HG02938 (cell line): ENCODE data around the gene SH2D5.
"Not testable (repeated sequence)": the region's sequence is repeated elsewhere in the genome, so short reads cannot be mapped to it uniquely, and the experiment has no call there.

Experiments used
- ATAC-seq: cut with Tn5 transposase; IDR thresholded peaks from one replicate; pipeline ENCODE4 v1.9.1; 2021; ENCODE audit warnings: mild to moderate bottlenecking, moderate library complexity; ENCODE audit not compliant: unreplicated experiment

The SH2D5 gene

DNA sequence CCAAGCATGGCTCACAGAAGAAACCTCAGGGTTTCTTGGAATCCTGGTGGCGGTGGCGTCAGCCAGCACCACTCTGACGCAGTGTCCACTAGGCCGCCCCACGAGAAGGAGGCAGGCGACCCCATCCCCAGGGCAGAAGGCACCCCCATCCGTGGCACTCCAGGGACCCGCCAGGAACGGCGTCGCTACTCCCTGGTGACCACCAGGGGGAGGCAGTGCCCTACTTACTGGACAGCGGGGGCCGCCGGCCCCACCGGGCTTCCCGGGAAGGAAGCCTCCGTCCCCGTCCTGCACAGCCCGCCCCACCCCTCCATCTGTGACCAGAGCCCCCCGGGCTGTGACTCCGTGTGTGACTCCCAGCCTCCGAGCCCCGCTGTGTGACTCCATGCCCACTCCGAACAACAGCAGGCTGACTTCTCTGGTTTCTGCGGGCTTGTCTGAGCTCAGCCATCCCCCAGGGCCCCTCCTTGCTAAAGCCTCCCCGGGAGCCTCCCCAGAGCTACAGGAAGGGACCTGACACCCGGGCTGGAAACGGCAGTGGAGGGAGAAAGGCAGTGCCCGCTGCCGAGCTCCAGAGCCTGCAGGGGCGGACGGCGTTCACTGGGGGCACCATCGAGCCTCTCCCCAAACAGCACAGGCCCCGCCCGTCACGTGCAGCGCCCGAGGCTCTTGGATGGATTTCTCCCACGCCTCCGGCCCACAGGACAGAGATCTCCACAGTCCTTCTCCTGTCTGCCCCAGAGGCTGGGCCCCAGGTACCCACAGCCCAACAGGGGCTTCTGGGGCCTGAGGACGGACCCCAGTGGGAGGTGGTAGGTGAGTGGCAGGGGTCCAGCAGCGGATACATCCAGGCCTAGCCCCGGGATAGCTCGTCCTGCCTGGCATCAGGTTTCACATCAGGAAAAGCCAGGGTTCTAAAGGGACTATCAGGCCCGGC lies 35.8 kb downstream of the SH2D5 start:
- ATAC-seq, result peak; percentile 62

DNA sequence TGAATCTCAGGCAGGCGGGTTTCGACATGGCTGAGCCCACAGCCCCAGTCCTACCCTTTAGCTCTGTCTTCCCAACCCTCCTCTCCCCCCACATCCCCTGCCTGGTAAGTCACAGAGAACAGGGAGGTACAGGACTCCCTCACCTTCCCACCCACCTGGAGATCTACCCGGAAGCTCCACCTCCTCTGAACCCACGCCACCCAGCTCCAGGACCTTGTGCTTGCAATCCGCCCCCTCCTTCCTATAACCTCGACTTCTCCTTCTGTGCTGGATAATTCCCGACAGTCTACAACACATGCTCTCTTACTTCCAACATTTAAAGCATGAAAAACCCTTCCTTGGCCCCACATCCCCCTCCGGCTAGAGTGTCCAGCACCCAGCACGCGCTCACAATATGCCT lies 37.0 kb downstream of the SH2D5 start:
- ATAC-seq, result no peak

GRCh38 chr1:20693623-20694022 lies 38.9 kb downstream of the SH2D5 start:
- ATAC-seq, result no peak

DNA sequence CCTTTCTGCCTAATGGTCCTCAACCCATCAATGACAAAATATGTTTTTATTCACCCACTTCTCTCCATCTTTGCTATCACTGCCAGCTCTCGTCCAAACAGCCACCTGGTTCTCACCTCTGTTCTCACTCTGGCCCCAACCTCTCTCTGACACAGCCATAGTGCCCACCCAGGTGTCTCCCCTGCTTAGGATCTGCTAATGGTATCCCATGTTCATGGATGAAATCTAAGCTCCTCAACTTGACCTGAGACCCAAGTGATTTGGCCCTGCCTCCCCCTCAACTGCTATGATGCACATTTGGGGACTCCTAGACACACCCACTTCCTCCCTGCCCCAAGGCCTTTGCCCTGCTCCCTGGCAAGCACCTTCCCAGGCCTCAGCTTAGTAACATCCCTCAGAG lies 40.6 kb downstream of the SH2D5 start:
- ATAC-seq, result no peak

DNA sequence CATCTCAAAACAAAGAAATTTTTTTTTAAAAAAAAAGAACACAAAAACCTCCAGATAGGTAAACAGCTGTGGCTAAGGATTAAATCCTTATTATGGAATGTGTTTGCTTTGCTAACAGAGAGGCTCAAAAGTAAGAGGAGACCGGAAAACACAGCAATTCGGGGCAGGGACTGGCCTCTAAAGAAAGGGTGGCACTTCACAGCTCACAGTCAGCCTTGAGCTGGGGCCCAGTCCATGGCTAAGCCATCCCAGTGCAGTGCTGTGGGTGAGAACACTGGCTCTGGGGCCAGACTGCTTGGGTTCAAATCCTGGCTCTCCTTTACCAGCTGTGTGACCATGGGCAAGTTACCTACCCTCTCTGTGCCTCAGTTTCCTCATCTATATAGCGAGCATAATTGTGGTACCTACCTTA lies 42.9 kb downstream of the SH2D5 start:
- no peak for ATAC-seq

DNA sequence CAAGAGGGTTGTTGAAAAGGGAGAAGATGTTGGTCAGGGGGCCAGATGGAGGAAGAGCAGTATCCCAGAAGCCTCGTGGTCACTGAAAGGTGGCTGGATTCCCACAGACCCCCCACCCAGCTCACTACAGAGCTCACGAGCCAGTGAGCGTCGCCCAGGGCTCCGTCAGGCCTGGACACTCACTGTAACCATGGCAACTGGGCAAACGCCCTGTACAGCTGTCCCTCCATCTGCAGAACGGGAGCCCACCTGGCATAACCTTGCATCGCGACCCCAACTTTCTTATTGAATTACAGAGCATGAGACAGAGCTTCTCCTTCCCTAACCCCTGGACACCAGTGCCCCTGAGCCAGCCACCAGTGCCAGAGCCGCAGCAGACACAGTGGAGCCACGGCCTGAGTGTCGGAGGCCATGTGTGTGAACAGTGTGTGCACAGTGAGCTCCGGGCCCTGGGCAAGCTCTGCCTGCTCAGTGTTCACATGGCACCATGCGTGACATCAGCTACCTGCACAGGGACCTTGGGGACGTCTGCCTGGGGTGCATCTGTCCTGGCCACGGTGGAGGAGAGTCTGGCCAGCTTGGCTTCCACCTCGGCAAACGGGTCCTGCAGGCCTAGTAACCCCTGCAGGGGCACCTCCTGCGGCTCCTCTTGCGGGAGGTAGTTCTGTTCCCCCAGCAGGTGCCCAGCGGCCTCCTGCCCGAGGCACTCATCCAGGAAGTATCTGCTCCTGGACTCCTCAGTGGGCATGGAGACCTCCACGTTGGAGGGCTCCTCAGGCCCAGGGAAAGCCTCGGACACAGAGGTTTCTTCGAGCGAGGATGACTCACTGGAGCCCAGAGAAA lies 45.4 kb downstream of the SH2D5 start:
- no peak for ATAC-seq

GRCh38 chr1:20685741-20686140 lies 46.8 kb downstream of the SH2D5 start:
- ATAC-seq, result no peak

DNA sequence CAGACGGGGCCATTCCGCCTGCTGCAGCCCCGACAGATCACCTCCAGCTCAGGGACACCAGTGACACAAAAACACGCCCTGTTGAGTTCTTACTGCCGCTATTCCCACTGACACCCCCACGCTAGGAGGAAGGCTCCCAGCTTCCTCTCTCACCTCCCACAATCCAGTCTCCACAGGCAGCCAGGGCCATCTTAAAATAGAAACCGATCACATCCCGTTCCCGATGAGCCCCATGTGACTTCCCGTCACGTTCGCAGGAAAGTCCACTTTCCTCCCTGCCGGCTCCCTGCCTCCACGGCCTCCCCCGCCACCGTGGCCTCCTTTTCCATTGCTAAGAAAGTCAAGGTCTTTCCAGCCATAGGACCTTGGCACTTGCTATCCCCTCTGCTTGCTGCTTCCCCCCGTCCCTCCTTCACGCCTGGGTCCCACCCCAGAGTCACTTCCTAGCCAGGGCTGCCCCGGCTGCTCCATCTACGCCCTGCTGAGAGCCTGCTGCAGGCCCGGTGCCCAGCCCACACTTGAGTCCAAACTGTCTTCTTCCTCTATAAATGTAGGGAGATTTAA lies 47.3 kb downstream of the SH2D5 start:
- no peak for ATAC-seq

DNA sequence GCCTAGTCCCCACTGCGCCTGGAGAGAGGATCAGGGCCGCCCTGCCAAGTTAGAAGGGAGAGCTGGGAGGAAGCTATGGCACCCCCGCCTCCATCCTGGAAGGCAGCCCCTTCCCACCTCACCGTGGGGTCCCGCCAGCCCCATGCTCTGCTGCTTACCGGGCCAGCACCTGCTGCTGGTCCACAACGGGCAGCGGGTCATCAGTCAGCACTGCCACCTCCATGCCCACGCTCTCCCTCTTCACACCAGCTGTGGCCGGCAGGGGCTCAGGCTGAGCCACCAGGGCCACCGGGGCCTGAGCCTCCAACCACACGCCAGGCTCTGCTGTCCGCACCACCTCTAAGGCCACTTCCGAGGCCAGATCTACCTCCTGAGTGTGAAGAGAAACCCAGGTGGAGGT lies 47.9 kb downstream of the SH2D5 start:
- no peak for ATAC-seq

GRCh38 chr1:20684050-20684620 lies 48.4 kb downstream of the SH2D5 start:
- ATAC-seq, result no peak

GRCh38 chr1:20683614-20684013 lies 48.9 kb downstream of the SH2D5 start:
- ATAC-seq, result no peak

GRCh38 chr1:20682571-20683236 lies 49.8 kb downstream of the SH2D5 start:
- ATAC-seq, result no peak

DNA sequence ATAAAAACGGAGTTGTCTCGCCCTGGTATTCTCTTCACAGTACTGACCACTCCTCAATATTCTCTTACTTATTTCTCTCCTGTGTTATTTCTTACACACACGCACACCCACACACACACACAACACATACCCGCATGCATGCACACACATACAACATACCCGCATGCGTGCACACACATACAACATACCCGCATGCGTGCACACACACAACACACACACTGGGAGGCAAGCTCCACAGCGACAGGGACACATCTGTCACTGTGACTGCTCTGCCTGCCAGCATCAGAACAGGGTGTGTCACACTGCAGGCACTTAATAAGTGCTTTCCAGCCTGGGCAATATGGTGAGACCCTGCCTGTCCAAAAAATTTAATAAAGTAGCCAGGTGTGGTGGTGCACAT lies 50.5 kb downstream of the SH2D5 start:
- no peak for ATAC-seq

DNA sequence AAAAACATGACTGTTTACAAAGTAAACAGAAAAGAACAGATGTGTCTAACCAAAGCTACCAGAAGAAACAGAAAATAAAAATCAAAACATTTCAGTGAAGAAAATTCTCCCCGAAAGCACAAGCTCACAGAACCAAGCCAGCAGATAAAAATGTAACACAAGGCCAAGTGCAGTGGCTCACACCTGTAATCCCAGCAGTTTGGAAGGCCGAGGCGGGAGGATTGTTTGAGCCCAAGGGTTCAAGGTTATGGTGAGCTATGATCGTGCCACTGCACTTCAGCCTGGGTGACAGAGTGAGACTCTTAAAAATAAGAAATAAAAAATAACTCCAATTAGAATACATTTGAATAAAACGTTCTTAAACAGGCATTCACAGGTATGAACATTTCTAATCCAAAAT lies 52.2 kb downstream of the SH2D5 start:
- ATAC-seq, result no peak

DNA sequence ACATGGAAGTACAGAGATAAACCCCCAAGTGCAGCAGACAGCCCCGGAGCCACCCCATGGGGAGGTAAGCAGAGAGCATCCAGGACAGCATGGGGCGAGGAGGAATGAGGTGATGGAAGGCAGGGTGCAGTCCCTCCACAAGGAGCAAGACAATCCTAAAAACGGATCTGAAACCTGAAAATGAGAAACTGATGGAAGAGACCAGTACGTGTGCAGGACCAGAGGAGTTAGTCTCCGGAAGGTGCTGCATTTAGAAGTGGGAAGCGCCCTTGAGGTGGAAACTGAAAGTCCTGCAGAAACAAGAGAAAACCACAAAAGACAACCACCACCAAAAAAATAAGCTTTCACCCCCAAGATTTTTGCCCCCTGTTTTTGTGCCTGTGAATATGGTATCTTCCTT lies 53.9 kb downstream of the SH2D5 start:
- ATAC-seq, result no peak

DNA sequence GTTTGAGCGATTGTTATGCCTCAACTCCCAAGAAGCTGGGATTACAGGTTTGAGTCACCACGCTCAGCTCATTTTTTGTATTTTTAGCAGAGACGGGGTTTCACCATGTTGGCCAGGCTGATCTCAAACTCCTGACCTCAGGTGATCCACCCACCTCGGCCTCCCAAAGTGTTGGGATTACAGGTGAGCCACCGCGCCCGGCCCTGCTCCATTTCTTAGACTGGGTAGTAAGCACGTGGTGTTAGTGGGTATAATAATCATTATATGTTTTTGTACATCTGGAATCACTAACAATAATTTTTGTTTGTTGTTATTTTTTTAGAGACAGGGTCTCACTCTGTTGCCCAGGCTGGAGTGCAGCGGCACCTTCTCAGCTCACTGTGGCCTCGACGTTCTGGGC lies 58.9 kb downstream of the SH2D5 start:
- not testable (repeated sequence) for ATAC-seq

GRCh38 chr1:20672265-20672632 lies 60.3 kb downstream of the SH2D5 start:
- ATAC-seq, result no peak

- ATAC-seq, result no peak
Measured at GRCh38 chr1:20670936-20671335, 61.6 kb downstream of the SH2D5 start.
